ENCODE measurements around the gene WRAP53. TPM values are rescaled to one million over a fixed set of nuclear protein-coding genes. Genes with fewer than 3 reads are reported as not detected.
"Not testable (repeated sequence)": the region's sequence is repeated elsewhere in the genome, so short reads cannot be mapped to it uniquely, and the experiment has no call there.

The WRAP53 gene
- total RNA-seq: 6.5 TPM

GRCh38 chr17:7687908-7688807 lies at the start of gene WRAP53:
Gene WRAP53 (plus strand): TSS chr17:7688477. CDS start chr17:7688649, 172 bp downstream.
- peak; percentile 98 for DNase-seq (ENCODE audit: low spot score)

DNA sequence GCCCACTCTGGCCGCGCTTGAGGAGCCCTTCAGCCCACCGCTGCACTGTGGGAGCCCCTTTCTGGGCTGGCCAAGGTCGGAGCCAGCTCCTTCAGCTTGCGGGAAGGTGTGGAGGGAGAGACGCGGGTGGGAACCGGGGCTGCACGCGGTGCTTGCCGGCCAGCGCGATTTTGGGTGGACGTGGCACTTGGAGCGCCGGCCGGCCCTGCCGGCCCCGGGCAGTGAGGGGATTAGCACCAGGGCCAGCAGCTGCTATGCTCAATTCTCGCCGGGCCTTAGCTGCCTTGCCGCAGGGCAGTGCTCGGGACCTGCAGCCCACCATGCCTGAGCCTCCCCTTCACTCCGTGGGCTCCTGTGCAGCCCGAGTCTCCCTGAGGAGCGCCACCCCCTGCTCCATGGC lies 47.5 kb upstream of the WRAP53 start:
- no peak for DNase-seq (ENCODE audit: low spot score)

- not testable (repeated sequence) for DNase-seq (ENCODE audit: low spot score)
These were observed 46.6 kb upstream of the WRAP53 start for GRCh38 chr17:7641635-7642034.

- no peak for DNase-seq (ENCODE audit: low spot score)
These were observed 43.5 kb upstream of the WRAP53 start for GRCh38 chr17:7644775-7645174.

DNA sequence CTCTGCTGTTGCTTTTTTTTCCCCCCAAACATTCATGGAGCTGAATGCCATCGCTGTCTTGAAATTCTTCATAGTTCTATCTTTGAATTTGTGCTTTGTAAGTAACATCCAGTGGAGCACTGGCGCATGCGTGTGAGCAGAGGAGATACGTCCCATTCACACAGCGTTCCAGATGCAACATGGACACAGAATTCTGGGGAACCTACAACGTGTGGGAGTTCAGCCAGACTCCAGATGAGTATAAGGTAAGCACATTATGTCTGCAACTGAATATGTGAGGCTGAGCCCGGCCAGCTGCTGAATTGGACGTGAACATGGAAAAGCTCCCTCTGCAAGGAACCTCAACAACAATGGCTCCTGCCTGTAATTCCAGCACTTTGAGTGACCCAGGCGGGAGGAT lies 41.8 kb upstream of the WRAP53 start:
- DNase-seq (ENCODE audit: low spot score): no peak

DNA sequence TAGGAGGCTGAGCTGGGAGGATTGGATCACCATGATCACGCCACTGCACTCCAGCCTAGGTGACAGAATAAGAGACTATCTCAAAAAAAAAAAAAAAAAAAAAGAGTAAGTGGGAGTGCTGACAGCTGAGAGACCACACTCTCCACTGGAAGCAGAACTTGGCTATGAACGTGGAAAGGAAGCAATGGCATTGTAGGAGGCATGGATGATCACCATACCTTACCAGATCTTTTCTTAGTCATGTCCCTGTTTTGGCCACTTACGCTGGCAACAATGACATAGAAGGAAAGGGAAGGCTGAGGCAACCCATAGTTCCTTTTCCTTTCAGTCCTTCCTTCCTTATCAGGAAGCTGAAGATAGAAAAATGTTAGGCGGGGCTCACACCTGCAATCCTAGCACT lies 41.3 kb upstream of the WRAP53 start:
- DNase-seq (ENCODE audit: low spot score): no peak

- peak; percentile 69 for DNase-seq (ENCODE audit: low spot score)
These were observed 37.7 kb upstream of the WRAP53 start, which contains the start of gene ATP1B2 for GRCh38 chr17:7650509-7651096. Gene ATP1B2 (plus strand): TSS chr17:7650926. CDS start chr17:7651519, 593 bp downstream.

DNA sequence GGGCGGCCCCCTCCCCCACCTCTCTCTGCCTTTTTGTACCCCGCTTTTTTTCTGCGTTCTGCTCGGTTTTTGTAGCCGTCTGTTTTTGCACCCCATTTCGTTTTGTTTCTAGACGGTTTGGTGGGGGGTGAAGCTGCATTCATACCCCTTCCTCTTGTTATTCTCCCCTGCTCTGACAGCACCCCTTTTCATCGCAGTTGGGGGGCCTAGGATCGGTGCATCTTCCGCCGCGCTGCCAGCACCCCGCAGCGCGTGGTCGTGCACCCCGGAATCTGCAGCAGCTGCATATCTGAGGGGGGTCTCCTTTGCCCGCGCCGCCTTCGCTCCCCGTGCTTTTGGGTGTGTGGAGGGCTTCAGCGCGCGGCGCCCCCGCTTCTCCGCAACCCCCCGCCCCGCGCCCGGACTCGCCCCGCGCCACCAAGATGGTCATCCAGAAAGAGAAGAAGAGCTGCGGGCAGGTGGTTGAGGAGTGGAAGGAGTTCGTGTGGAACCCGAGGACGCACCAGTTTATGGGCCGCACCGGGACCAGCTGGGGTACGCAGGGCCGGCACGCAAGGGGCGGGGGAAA lies 37.1 kb upstream of the WRAP53 start:
- no peak for DNase-seq (ENCODE audit: low spot score)

- no peak for DNase-seq (ENCODE audit: low spot score)
These were observed 36.5 kb upstream of the WRAP53 start for GRCh38 chr17:7651665-7652387.

DNA sequence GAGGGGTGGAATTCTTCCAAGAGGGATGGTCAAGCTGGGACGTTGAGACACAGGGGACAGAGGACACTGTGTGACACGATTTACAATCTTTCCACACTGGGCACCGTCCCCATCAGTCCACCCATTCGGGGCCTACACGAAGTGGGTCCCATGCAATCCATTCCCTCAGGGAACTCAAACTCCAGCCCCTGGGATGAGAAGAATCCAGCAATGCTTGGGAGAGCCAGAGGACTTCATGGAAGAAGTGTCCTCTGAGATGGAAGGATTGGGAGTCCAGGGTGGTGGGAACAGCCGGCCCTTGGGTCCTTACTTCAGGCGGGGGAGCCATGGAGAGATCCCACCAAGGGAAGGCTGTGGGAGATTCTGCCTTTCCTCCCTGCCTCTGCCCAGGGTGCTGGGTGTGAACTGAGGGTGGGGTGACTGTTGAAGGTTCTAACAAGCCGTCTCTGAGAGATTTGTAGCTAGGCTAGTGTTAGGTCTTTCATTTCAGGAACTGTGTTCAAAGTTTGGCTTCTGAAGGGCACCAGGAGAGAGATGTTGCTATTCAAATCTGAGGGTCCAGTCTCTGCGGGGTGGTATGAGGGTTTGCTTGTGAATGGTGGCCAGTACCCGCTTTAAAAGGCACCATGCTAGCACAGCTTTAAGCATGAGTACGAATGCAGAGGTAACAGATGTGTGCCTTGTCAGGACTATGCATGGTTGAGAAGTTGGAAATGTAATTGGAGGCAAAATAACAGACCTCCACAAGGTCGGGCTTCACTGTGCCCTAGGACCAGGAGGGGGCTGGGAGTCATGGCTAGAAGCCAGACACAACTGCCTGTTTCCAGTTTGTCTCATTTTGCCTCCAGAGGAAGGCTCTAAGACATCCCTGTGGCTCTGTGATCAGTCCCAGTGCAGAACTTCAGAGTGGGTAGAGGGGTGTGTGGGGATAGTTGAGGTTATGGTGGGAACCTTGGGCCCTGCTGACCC lies 35.6 kb upstream of the WRAP53 start:
- DNase-seq (ENCODE audit: low spot score): no peak

GRCh38 chr17:7654832-7655540 lies 33.3 kb upstream of the WRAP53 start:
- DNase-seq (ENCODE audit: low spot score): no peak

DNA sequence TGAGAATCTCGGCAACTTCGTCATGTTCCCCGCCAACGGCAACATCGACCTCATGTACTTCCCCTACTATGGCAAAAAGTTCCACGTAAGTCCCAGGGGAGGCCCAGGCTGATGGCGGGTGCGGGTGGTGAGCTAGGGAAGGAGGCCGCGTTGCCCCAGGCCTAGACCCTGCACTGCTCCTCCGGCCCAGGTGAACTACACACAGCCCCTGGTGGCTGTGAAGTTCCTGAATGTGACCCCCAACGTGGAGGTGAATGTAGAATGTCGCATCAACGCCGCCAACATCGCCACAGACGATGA lies 32.8 kb upstream of the WRAP53 start:
- DNase-seq (ENCODE audit: low spot score): no peak

DNA sequence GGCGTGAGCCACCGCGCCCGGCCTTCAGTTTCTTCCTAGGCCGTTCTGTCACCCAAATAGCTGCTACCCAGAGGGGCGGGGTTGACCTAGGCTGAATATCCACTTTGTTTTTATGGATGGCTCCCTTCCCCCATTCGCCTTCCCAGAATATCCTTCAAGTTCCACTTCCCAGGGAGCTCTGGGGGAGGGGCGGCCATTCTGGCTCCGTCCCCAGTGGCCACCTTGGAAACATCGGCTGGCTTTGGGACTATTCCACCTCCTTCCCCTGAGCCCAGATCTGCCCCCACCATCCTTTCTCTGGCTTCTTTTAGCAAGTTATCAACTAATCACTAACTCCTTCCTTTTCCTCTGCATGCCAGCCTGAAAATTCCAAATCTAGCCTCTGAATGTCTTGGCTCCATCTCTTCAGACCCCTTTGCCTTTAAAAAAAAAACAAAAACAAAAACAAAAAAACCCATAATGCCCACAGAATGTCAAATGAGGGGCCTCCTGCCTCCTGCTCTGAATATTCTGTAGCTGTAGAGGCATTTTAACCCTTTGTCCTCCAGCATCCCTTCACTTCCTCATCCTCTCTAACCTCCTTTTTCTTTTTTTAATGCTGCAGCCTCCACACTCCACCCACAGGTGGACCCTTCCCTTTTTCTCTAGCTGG lies 31.2 kb upstream of the WRAP53 start:
- peak; percentile 58 for DNase-seq (ENCODE audit: low spot score)

DNA sequence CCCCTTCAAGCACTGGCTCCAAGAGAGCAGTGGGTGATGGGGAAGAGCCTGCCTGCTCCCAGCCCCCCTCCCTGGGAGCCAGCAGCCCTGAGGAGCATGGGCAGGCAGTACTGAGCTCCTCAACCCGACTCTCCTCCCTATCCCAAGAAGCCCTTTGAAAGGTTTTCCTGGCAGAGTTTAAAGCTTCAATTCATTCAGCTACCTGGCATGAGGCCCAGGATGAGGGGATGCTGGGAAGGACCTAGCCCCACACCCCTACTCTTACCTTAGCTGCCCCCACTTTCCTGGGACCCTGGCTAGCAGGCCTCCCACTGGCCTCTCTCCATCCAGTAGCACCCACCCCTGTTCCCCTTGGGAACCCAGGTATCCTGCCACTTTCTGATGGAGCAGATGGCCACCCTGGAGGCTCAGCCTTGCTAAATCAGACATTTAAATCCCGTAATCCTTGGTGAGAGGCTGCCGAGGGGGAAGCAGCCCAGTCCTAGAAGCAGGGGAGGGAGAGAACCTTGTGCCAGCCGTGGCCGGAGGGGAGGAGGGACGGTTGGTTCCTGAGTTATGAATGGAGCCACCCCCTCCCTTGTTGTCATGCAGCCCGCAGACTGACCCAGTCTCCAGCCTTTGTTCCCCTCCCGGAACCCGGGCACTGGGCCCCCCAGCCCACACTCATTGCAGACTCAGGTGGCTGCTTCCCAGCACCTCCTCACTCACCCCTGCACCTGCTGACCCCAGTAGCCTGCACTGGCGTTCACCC lies 20.4 kb upstream of the WRAP53 start:
- DNase-seq (ENCODE audit: low spot score): no peak

- DNase-seq (ENCODE audit: low spot score): no peak
These were observed 19.8 kb upstream of the WRAP53 start for GRCh38 chr17:7668482-7668881.

GRCh38 chr17:7673239-7673638 lies 15.0 kb upstream of the WRAP53 start:
- DNase-seq (ENCODE audit: low spot score): no peak

GRCh38 chr17:7674934-7675333 lies 13.3 kb upstream of the WRAP53 start:
- no peak for DNase-seq (ENCODE audit: low spot score)

- no peak for DNase-seq (ENCODE audit: low spot score)
These were observed 11.7 kb upstream of the WRAP53 start for GRCh38 chr17:7676533-7676932.

GRCh38 chr17:7677388-7678067 lies 10.7 kb upstream of the WRAP53 start:
- DNase-seq (ENCODE audit: low spot score): no peak
